Mucosa of rectum (tissue), 2 donors: Measurements from ENCODE around the gene APBA2.

Experiments
- H3K27ac ChIP-seq, 2 donors: one replicate each; pipeline ENCODE4 v1.7.0; 2013; ENCODE audit warnings: inconsistent platforms in 2 of 2, low read depth in 2 of 2, low read length in 2 of 2
- H3K27me3 ChIP-seq, 2 donors: one replicate each; pipeline ENCODE4 v1.7.0; 2013; ENCODE audit warnings: low read length in 2 of 2; ENCODE audit not compliant: control insufficient read depth in 2 of 2, insufficient read depth in 2 of 2
- H3K36me3 ChIP-seq, 2 donors: one replicate each; pipeline ENCODE4 v1.7.0; 2013; ENCODE audit warnings: low read length in 2 of 2; ENCODE audit not compliant: control insufficient read depth in 2 of 2, insufficient read depth in 2 of 2
- H3K4me1 ChIP-seq, 2 donors: one replicate each; pipeline ENCODE4 v1.7.0; 2013; ENCODE audit warnings: low read length in 2 of 2, mild to moderate bottlenecking in 1 of 2; ENCODE audit not compliant: control insufficient read depth in 2 of 2, insufficient read depth in 2 of 2
- H3K4me3 ChIP-seq, 2 donors: one replicate each; pipeline ENCODE4 v1.7.0; 2013; ENCODE audit warnings: low read length in 2 of 2
- H3K9ac ChIP-seq, 2 donors: one replicate each; pipeline ENCODE4 v1.7.0; 2013; ENCODE audit warnings: low read length in 2 of 2, low read depth in 1 of 2, mild to moderate bottlenecking in 1 of 2
- H3K9me3 ChIP-seq, 2 donors: one replicate each; pipeline ENCODE4 v1.7.0; 2013; ENCODE audit warnings: low read length in 2 of 2; ENCODE audit not compliant: control insufficient read depth in 2 of 2
- donor health status: healthy.
- donor health status: Normal muscosa, but diverticular disease.

The APBA2 gene

GRCh38 chr15:28967990-28968389, 82.2 kb downstream of the APBA2 start:
- H3K27ac ChIP-seq, result no peak overlapping the region
- no peaks in the 10 kb centered on the region for H3K4me1 ChIP-seq

GRCh38 chr15:28969511-28970085, 83.8 kb downstream of the APBA2 start:
- Histone ChIP-seq H3K9me3 (no peaks in the 10 kb centered on the region), H3K9ac (no peak overlapping the region), H3K36me3 (no peaks in the 10 kb centered on the region), H3K27me3 (peaks cover 0 to 2% of the 10 kb centered on the region in 2 donors), H3K27ac (no peak overlapping the region), H3K4me1 (no peaks in the 10 kb centered on the region), H3K4me3 (no peak overlapping the region)

More at GRCh38 chr15:28967990-28968389, 82.2 kb downstream of the APBA2 start:
- no peak overlapping the region for H3K4me3 ChIP-seq
- no peaks in the 10 kb centered on the region for H3K9me3 ChIP-seq
- H3K9ac ChIP-seq, result no peak overlapping the region
- H3K27me3 ChIP-seq, result peaks cover 0 to 2% of the 10 kb centered on the region in 2 donors
- no peaks in the 10 kb centered on the region for H3K36me3 ChIP-seq

- Histone ChIP-seq H3K4me1 (no peaks in the 10 kb centered on the region), H3K9ac (no peak overlapping the region), H3K27ac (no peak overlapping the region)
Measured at GRCh38 chr15:28974142-28974541, 88.4 kb downstream of the APBA2 start.

GRCh38 chr15:28975766-28976179, 90.0 kb downstream of the APBA2 start:
- Histone ChIP-seq H3K27ac (no peak overlapping the region), H3K9ac (no peak overlapping the region), H3K4me3 (no peak overlapping the region), H3K36me3 (no peaks in the 10 kb centered on the region), H3K4me1 (no peaks in the 10 kb centered on the region), H3K9me3 (no peaks in the 10 kb centered on the region), H3K27me3 (peaks cover 0 to 2% of the 10 kb centered on the region in 2 donors)

More at GRCh38 chr15:28974142-28974541, 88.4 kb downstream of the APBA2 start:
- H3K36me3 ChIP-seq, result no peaks in the 10 kb centered on the region
- no peak overlapping the region for H3K4me3 ChIP-seq
- no peaks in the 10 kb centered on the region for H3K9me3 ChIP-seq
- H3K27me3 ChIP-seq, result peaks cover 0 to 2% of the 10 kb centered on the region in 2 donors

- no peaks in the 10 kb centered on the region for H3K36me3 ChIP-seq
- H3K4me1 ChIP-seq, result no peaks in the 10 kb centered on the region
- no peaks in the 10 kb centered on the region for H3K9me3 ChIP-seq
- H3K4me3 ChIP-seq, result no peak overlapping the region
- H3K27ac ChIP-seq, result no peak overlapping the region
- peaks cover 0 to under 1% of the 10 kb centered on the region in 2 donors for H3K27me3 ChIP-seq
- no peak overlapping the region for H3K9ac ChIP-seq
Measured at GRCh38 chr15:28977377-28978010, 91.7 kb downstream of the APBA2 start.

GRCh38 chr15:28978011-28978378, 92.2 kb downstream of the APBA2 start:
- H3K27me3 ChIP-seq, result no peaks in the 10 kb centered on the region
- H3K27ac ChIP-seq, result no peak overlapping the region
- no peak overlapping the region for H3K4me3 ChIP-seq
- no peaks in the 10 kb centered on the region for H3K9me3 ChIP-seq
- no peaks in the 10 kb centered on the region for H3K4me1 ChIP-seq
- no peaks in the 10 kb centered on the region for H3K36me3 ChIP-seq
- H3K9ac ChIP-seq, result no peak overlapping the region

GRCh38 chr15:28978661-28979060, 92.9 kb downstream of the APBA2 start:
- Histone ChIP-seq H3K9ac (no peak overlapping the region), H3K27me3 (no peaks in the 10 kb centered on the region), H3K4me1 (no peaks in the 10 kb centered on the region), H3K27ac (no peak overlapping the region), H3K9me3 (no peaks in the 10 kb centered on the region), H3K36me3 (no peaks in the 10 kb centered on the region), H3K4me3 (no peak overlapping the region)

GRCh38 chr15:28979208-28979841, 93.6 kb downstream of the APBA2 start:
- no peak overlapping the region for H3K27ac ChIP-seq
- H3K36me3 ChIP-seq, result no peaks in the 10 kb centered on the region
- no peak overlapping the region for H3K9ac ChIP-seq

GRCh38 chr15:28980709-28981350, 95.1 kb downstream of the APBA2 start:
- no peak overlapping the region for H3K27ac ChIP-seq
- H3K9ac ChIP-seq, result no peak overlapping the region
- no peak overlapping the region for H3K4me3 ChIP-seq
- no peaks in the 10 kb centered on the region for H3K36me3 ChIP-seq
- no peaks in the 10 kb centered on the region for H3K4me1 ChIP-seq
- no peaks in the 10 kb centered on the region for H3K9me3 ChIP-seq
- H3K27me3 ChIP-seq, result no peaks in the 10 kb centered on the region

More at GRCh38 chr15:28979208-28979841, 93.6 kb downstream of the APBA2 start:
- H3K9me3 ChIP-seq, result no peaks in the 10 kb centered on the region
- H3K4me1 ChIP-seq, result no peaks in the 10 kb centered on the region
- no peak overlapping the region for H3K4me3 ChIP-seq
- no peaks in the 10 kb centered on the region for H3K27me3 ChIP-seq

- Histone ChIP-seq H3K27ac (no peak overlapping the region), H3K9ac (no peak overlapping the region), H3K27me3 (no peaks in the 10 kb centered on the region), H3K36me3 (no peaks in the 10 kb centered on the region), H3K4me3 (no peak overlapping the region), H3K4me1 (no peaks in the 10 kb centered on the region), H3K9me3 (no peaks in the 10 kb centered on the region)
Measured at GRCh38 chr15:28981351-28981720, 95.6 kb downstream of the APBA2 start.
